Neural progenitor cell (in vitro differentiated cells): Measurements from ENCODE around the gene DPPA3.

Source experiments
- CTCF ChIP-seq: fragments of 200-600 bp; sonication (generic); IDR thresholded peaks from 2 replicates; pipeline ENCODE4 v1.5.1; 2017; ENCODE audit warnings: antibody characterized with exemption, mild to moderate bottlenecking
- EZH2 ChIP-seq: fragments of 200-600 bp; sonication (generic); IDR thresholded peaks from 2 replicates; pipeline ENCODE4 v1.6.1; 2017; ENCODE audit warnings: antibody characterized with exemption, mild to moderate bottlenecking, moderate library complexity
- EZH2phosphoT487 ChIP-seq: fragments of 200-600 bp; sonication (generic); IDR thresholded peaks from 2 replicates; pipeline ENCODE4 v1.6.1; 2017; ENCODE audit warnings: antibody characterized with exemption

DNA sequence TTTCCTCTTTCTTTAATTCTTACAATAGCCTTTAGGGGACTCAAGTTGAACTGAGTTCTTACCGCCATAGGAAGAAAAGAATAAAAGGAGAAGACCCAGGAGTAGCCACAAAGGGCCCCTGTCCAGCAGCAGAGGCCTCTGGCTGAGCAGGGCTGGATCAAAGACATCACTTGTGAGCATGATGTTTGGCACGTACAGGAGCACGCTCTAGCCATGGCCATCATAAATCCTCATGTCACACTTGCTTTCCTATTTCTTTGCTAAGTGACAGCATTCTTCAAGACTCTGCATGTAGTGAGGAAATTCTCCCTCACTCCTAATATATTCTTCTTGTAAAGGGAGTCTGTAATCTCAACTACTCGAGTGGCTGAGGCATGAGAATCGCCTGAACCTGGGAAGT, 20.3 kb downstream of the DPPA3 start:
- no peak for TF ChIP-seq CTCF
- TF ChIP-seq EZH2, result no peak
- no peak for TF ChIP-seq EZH2phosphoT487
